Epithelial cell of esophagus (primary cell): Measurements from ENCODE around the gene ZNF277.

Experiments
- DNase-seq: peaks from one replicate; pipeline ENCODE4 v3.0.0; 2010; ENCODE audit warnings: low read depth
- H3K4me3 ChIP-seq: 2 replicates; pipeline ENCODE4 v1.5.1; 2011; ENCODE audit warnings: mild to moderate bottlenecking, low read length, control low read depth
- TF ChIP-seq, protein P1 (sequence below): IDR thresholded peaks from 2 replicates; pipeline ENCODE4 v1.5.1; 2011; ENCODE audit warnings: low read depth, mild to moderate bottlenecking, low read length, control low read depth, inconsistent platforms; ENCODE audit not compliant: insufficient read depth; ENCODE audit errors: missing control alignments

The ZNF277 gene

DNA sequence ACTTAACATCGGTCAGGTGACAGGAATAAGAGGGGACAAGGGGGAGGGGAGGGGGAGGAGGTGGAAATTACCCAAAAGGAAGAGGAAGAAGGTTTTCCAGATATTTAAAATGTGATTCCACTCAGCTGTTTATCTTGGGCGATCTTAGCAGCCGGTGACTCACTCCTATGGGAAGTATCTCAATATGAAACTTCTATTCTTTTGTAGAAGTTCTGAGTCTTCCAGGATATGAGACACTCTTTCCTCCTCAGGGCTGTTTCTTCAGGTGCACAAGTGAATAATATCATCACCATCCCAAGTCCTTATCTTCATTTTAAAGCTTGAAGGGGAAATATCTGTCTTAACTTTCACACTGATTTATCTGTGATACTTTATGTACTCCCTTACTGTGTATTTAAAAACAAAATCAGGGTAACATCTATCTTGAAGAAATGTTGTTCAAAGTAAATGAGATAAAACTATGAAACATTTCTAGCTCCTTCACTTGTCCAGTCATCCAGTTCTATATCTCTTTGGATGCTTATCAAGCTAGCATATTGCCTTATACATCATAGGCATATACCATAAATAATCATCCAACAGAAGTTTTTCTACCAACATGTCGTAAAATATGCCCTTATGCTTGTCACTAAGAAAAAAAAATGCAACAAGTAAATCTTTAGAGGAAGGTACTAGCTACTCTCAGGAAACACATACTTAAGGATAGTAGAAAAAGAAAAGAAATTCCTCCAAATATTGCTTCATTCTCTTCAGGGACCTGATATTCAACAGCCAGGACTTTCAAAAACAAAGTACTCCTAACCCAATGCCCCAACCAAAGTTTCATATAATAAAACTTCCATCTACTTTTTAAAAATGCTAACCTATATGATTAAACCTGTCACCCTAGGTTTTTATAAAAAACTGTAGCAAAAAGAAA is 14.0 kb upstream of the ZNF277 start:
- TF ChIP-seq, protein P1, sequence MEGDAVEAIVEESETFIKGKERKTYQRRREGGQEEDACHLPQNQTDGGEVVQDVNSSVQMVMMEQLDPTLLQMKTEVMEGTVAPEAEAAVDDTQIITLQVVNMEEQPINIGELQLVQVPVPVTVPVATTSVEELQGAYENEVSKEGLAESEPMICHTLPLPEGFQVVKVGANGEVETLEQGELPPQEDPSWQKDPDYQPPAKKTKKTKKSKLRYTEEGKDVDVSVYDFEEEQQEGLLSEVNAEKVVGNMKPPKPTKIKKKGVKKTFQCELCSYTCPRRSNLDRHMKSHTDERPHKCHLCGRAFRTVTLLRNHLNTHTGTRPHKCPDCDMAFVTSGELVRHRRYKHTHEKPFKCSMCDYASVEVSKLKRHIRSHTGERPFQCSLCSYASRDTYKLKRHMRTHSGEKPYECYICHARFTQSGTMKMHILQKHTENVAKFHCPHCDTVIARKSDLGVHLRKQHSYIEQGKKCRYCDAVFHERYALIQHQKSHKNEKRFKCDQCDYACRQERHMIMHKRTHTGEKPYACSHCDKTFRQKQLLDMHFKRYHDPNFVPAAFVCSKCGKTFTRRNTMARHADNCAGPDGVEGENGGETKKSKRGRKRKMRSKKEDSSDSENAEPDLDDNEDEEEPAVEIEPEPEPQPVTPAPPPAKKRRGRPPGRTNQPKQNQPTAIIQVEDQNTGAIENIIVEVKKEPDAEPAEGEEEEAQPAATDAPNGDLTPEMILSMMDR = no peak
- DNase-seq = peak; percentile 90
- no peak overlapping the region for H3K4me3 ChIP-seq

DNA sequence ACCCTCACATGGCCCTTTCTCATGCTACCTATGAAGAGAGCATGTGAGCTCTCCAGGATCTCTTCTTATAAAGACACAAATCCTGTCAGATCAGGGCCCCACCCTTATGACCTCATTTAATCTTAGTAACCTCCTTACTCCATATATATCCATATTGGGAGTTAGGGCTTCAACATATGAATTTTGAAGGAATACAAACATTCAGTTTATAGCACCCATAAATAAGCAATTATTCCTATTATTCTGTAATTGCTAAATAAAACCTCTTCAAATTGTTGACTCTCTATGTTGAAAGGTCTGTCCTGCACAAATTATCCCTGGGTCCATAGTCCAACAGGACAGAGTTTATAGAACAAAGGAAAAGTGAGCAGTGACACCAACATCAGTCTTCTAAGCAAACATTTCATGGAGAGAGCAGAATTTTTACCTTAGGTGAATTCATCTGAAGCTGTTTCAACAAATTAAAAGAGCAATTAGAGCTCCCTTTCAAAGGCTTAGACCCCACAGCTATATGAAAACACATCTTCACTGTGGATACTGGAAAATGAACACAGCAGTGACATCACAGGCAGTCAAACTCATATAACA is 12.5 kb upstream of the ZNF277 start:
- no peak overlapping the region for H3K4me3 ChIP-seq
- TF ChIP-seq, protein P1 = no peak
- no peak for DNase-seq

DNA sequence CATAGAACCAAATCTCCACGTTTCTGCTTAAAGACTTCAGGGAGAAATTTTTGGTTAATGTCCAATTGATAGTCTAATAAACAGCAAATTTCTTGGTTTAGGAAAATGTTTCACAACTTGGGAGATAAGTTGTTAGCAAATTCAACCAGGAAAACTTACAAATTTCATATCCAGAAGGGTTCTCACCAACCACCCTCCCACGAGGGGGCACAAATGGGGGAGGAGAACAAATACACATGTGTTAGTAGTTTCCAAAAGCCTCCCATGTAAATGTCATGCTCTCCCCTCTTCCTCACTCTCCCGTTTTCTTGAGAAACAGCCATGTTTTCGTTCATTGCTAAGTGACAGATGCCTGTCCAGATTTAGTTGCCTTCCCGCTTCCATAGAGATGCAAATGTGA is 10.8 kb upstream of the ZNF277 start:
- DNase-seq = no peak
- TF ChIP-seq, protein P1 = no peak
- H3K4me3 ChIP-seq = no peak overlapping the region

DNA sequence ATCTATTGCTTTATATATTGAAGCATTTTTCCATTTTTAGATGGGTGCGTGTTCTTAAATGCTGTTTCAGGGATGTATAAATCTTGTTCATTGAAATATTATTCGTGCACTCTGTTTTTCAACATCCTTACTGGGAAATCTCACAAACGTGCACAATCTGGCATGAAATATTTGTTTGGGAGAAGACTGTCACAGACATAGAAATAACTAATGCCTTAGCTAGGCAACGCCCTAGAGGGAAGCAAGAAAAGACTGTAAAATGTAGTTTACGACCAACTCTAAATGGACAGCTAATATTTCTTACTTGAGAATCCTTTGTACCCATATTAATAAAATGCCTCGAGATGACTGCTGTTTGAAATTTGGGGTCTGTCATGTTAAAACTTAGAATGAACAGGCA is 9.2 kb upstream of the ZNF277 start:
- TF ChIP-seq, protein P1 = no peak
- H3K4me3 ChIP-seq = no peak overlapping the region
- no peak for DNase-seq

DNA sequence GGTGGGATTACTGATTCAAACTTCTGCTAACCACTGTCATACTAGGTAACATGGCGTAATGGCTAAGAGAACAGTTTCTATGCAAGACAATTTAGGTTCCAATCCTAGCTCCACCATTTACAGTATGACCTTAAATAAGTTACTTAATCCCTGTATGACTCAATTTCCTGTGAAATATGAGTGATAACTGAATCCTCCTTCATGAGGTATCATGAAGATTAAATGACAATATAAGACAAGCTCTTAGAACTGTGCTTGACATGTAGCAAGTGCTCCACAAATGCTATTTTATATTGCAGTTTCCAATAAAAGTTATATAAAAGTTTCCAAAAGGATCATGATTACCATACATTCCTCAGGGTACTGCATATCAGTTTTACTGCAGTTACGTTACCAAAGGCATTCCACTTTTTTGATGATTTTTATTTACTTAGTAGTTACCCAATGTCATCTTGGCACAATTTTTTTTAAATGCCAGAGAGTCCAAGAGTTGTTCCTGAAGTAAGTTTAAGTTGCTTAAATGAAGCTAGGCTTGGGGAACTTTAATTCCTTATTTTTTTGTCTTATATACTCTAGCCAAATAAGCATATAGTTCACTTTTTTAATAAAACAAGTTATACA is 7.3 kb upstream of the ZNF277 start:
- peak; percentile 79 for DNase-seq
- TF ChIP-seq, protein P1 = no peak
- no peak overlapping the region for H3K4me3 ChIP-seq

DNA sequence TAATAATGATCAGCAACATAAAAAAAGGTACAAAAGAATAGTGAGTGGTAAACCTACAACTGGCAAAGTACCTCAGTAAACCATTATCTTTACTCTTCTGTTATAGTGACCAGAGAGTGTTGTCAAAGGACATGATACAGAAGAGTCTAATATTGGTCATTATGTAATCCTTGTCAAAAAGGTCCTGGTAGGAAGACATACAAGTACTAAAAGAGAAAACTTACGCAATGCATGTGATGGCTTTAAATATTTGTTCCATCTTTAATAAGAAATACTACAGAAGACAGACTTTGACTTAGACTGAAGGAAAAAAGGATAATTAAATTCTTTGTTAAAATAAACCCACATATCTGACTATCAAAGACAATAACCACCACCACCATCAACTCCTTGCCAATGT is 6.8 kb upstream of the ZNF277 start:
- TF ChIP-seq, protein P1 = no peak
- no peak overlapping the region for H3K4me3 ChIP-seq
- no peak for DNase-seq
